ENCODE results near the gene GNB2.
"Not testable (repeated sequence)": the region's sequence is repeated elsewhere in the genome, so short reads cannot be mapped to it uniquely, and the experiment has no call there.

GNB2 gene

DNA sequence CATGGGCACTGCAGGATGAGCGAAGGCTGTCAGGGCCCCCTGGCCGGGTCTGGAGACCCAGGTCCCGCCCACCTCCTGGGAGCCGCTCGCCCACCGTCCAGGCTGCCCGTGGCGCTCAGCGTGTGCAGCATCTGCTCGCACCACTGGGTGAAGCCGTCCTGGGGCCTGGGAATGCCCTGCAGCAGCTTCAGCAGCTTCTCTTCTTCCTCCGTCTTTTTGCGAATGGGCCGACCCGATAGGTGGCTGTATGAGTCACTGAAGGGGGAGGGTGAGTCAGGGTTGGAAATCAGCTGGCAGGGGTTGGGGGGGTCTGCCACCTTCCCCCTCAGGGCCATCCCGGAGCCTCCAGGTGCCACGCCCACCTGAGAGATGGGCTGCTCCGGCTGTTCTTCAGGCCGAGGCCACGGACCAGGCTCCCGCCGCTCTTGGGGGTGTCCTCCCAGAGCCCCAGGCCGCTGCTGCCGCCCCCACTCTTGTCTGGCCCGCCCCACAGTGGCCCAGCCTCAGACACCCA, 8.7 kb downstream of the GNB2 start:
- DNase-seq, result no peak

DNA sequence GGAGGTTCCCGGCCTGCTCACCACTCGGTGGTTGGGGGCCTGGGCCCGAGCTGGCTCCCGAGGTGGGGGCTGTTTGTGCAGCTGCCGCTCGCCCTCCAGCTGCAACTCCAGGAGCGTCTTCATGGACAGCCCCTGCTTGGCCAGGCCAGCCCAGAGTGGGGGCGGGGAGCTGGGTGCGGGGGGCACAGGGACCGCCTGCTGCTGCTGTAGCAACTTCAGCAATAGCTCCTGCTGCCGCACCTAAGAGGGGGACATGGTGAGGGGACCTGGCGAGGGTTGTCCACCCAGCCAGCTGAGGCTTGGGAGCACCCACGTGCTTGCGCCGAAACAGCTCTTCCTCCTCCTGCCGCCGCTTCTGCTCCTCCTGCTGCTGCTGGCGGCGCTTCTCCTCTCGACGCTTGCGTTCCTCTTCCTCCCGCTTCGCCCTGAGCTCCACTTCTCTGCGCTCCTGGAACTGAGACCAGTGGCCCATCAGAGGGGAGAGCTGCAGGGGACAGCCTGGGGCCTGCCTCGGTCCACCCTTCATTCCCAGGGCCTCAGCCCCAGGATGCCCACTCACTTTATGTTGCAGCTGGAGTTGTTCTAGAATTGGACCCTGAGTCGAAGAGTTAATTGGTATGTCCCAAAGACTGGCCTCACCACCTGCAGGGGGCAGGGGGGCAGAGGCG, 9.6 kb downstream of the GNB2 start:
- no peak for DNase-seq

DNA sequence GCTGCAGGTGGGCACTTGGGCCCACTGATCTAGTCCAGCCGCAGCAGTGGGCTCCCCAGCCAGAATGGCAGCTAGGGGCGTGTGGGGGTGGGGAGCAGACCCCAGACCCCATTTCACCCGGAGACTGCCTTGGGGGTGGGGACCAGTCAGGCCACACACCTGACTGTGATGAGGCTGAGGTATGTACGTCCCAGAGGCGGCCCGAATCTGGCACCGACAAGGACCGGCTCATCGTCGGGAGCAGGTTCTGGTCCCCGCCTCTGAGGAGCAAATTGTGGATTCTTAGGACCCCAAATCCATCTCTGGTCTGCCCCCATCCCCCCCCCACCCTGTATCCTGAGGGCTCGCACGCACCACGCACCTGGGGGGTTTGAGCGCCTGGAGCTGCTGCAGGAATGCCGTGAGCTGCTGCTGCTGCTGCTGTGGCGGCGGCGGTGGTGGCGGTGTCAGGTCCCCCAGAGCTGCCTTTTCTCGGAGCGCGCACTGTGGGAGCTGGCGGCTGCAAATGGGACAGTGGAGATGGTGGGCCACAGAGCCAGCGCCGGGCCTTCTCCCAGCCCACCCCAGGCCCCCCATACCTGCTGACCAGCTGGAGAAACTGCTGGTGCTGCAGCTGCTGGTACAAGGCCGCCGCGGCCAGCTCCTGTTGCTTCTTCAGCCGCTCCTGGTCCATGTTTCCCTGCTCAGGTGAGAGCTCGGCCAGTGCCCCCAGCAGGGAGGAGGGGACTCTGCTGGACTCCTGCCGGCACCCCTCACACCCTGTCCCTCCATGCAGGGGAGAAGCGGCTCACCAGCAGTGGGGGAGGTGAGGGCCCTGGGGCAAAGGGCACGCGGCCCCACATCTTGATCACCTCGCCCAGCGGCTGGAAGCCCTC, 10.4 kb downstream of the GNB2 start:
- DNase-seq, result no peak

DNA sequence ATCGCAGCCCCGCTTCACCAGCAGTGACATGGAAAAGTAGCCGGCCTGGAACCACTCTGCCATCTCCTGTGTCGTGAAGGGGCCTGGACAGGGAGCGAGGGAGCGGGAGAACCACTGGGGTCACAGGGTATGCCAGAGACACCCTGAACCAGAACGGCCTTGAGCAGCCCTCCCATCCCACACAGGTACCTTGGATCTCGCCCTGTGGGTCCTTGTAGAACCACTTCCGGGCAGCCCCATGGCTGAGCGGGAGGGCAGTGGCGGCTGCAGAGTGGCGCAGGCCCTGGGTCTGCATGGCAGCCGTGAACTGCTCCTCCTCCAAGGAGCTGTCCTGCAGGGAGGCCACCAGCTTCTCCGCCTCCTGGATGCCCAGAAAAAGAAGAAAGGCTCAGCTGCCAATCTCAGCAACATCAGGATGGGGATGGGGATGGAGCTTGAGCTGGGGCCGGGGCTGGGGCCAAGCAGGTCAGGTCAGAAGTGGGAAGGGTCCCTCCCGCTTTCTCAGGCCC, 11.0 kb downstream of the GNB2 start:
- no peak for DNase-seq

DNA sequence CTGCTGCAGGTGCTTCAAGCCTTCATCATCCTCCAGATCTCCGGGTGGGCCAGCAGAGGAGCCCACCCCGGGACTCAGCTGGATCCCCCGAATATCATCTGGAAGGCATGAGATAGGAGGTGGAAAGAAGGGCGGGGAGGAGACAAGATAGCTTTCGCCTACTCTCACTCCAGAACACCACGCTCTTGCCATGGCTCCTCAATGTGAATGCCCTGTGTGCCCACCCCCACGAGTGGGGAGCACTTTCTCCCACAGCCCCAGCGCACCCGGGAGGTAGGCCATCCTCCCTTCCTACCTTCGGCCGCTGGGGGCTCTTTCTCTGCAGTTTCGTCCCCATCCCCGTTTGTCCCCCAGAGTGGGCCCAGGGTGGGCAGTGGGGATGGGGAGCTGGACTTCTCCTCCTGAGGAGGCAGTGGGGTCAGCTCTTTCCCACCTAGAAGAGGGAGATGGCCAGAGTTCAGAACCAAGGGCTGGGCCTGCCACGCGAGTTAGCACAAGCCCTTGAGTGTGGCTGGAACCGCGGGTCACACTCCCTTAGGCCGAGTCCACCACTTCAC, 11.6 kb downstream of the GNB2 start:
- no peak for DNase-seq

DNA sequence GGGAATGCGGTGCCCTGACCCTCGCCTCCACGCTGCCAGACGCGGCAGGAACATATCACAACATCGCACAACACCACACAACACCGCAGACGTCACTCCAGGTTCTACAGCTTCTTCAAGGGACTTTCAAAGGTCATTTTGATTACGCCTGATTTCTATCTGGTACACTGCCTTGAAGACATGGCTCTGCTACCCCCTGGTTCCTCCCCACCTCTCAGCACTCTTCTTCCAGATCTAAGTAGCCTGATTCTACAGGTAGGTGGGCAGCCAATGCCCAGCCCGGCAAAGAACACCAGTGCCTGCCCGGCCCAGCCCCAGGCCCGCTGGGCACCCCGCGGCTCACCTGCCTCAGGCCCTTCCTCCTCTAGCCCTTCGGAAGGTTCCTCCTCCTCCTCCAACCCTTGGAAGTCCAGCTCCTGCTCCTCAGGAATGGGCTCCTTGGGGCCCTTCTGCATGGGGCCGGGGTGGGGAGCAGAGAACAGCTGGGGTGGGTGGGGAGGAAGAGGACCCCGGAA, 12.1 kb downstream of the GNB2 start:
- DNase-seq, result no peak

DNA sequence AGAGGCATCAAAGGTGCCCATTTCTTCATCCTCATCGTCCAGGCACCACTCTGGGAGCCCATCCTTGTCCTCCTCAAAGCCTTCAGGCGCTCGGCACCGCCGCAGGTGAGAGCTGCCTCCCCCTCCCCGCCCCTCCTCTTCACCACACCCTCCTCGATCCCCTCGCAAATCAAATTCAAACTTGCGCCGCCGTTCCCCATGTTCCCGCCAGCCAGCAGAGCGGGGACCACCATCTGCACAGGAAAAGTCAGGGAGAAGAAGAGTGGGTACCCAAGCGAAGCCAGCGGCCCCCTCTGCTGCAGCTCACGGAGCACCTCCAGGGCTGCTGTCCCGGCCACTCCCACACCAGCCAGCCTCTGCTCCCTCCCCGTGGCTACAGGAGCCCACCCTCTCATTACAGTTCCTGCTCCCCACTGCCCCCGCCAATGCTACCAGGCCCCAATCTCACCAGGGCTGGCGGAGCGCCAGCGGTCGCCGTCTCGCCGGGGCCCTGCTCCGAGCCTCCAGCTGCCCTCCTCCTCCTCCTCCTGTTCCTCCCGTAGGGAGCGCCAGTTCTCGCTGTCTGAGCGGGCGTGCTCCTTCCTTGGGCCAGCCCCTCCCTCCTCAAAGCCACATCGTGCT, 12.8 kb downstream of the GNB2 start:
- DNase-seq, result no peak

DNA sequence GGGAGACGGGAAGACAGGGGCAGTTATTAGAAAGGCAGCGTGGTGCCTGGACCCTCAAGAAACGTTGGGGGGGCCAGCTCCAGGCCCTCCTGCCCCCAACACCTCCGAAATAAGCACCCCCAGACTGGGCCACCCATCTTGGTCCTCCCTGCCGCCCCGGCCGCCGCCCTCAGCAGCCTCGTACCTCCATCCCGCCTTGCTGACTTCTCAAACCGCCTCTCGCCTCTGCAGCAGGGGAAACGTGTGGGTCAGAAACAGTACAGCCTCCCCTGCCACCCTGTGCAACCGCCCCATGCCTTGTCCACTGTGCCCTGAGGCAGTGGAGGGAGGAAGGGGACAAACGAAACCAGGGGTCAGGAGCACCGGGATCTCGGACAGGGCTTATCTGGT, 13.3 kb downstream of the GNB2 start:
- no peak for DNase-seq

DNA sequence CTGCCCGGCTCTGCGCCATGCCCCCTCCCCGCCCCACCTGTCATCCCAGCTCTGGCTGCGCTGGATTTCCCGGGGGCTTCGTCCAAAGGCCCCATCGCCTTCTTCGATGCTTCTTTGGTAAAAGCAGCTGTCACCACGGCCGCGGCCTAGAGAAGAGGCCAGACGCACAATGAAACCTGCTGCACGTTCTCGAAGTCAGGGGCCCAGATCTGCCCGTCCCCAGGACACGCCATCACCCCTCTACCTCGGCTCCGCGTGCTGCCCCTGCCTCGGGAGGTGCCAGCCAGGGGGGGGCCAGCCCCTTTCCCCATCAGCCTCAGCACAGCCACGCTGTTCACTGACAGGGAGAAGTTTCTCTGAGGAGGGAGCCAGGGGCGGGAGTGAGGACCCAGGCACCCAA, 13.7 kb downstream of the GNB2 start:
- no peak for DNase-seq

DNA sequence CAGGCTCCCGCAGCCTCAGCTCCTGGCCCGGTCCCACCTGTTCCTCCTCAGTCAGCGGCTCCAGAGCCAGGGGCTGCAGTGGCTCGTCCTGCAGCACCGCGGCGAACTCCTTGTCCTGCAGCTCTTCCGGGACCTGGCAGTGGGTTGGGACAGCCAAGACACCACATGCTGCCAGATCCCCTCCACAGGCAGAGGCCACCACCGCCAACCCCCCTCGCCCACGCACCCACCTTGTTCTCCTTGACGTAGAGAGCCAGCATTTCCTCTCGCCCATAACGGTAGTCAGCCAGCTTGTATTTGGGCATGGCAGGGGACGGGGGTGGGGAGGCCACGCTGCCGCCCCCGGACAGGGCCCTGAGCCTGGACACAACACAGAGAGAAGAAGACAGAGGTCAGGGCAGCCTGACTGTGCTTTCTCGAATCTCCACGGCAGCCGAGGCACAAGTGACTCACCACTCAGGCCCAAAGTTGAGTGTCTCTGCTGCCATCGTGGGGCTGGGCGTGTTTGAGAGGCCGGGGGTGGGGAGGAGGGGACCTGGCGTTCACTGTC, 14.3 kb downstream of the GNB2 start:
- DNase-seq, result no peak

DNA sequence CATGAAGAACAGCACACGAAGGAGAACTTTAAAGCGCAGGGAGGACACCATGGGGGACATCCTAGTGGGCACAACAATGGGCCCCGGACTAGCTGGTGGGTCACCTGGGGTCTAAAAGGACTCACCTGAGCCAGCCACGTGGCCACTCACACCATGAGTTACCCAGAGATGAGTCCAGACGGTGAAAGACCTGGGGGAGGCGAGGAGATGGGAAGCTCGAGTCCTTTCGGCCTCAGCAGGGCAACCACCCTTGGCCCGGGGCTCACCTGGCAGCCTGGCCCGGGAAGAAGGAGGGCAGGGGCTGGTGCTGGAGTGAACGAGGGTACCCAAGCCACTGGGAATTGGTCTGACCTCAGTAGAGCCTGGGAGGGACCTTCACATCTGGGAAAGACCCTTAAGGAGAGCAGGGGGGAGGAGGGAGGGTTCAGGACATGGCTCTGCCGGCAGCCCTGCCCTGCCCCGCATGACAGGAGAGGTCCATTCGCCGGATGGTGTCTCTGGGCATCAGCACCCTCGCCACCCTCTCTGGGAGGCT, 14.9 kb downstream of the GNB2 start:
- DNase-seq, result no peak

DNA sequence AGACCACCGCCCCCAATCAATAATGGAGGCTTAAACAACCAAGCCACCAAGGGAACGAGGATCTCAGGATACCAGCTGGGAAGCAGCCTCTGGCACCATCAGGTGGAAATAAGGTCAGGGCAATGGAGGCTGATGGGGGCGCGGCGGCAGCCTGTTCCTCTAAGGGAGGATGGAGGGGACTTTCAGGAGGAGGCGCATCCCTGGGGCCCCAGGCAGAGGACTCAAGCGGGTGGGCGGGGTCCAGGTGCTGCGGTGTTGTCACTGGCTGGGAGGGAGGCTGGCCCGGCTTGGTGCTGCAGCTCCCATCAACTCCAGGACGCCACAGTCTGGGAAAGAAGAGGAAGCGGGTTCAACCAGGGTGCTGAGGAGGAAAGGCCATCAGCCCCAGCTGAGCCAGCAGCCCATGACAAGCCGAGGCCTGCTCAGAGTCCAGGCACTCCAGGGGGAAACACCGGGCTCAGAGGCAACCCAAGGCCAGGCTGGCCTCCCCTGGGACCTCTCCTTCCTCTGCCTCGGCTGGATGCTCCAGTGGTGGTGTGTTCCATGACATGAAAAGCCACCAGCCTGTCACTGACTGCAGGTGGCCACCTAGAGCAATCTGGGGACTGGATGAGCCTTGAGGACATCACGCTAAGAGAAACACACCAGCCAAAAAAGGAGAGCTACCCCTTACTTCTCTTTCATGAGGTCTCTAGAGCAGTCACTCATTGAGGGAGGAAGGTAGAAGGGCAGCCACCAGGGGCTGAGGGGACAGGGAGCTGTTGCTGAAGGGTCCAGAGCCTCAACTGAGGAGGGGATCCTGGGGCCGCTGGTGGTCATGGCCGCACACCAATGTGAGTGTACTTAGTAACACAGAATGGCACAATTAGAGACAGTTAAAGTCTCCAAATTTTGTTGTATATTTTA, 15.9 kb downstream of the GNB2 start:
- DNase-seq, result no peak

DNA sequence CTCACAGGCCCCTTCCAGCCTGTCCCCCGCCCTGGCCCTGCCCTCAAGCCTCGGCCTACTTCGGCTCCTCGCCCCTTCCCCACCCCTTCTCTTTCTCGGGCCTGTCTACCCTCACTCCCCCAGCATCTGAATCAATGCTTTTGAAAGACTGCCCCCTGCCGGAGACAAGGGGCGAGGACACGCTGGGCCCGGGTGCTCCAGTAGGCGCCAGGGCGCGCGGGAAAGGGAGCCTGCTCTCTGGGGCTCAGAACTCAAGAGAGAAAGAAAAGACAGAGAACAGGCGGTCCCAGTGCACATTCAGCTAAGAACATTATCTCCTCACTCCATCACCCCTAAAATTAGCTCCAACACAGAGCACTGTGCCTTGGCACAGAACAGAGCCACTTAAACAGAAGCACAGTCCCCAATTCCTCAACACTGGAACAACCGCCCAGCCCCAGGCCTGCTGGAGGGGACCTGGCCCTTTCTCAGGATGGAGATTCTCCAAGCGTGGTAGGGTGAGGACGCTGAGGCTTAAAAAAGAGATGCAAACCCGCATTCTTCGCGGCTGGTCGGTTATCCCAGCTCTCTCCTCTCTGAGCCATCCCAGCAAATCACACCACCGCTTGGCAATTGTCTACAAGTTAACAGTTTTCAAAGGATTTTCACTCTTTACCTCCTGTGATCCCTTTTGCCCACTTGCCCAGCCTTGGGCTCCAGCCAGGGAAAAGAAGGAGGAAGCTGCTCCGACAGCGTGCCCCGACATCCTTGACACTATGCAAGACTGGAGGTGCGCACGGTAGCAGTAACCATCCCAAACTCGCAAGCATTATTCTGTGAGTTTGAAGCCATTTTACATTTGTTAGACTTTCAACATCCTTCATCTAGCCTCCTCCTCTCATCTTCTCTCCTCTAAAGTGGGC, 18.4 kb downstream of the GNB2 start:
- peak; percentile 88 for DNase-seq

DNA sequence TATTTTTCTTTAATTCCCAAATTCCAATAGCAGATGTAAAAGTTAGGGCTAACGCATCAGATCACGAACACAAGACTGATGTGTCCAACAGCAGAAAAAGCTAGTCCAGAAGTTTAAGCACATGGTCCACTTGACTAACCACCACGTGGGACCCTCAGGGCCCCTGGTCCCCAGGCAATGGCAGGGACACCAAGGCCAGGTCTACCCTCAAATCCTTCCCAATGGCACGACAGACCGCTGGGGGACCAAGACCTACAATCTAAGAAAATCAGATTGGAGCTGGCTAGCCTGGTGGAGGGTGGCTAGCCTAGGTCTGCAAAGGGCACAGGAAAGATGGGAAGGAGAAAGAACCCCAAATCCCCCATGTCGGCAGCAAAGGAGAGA, 19.0 kb downstream of the GNB2 start:
- DNase-seq, result no peak

DNA sequence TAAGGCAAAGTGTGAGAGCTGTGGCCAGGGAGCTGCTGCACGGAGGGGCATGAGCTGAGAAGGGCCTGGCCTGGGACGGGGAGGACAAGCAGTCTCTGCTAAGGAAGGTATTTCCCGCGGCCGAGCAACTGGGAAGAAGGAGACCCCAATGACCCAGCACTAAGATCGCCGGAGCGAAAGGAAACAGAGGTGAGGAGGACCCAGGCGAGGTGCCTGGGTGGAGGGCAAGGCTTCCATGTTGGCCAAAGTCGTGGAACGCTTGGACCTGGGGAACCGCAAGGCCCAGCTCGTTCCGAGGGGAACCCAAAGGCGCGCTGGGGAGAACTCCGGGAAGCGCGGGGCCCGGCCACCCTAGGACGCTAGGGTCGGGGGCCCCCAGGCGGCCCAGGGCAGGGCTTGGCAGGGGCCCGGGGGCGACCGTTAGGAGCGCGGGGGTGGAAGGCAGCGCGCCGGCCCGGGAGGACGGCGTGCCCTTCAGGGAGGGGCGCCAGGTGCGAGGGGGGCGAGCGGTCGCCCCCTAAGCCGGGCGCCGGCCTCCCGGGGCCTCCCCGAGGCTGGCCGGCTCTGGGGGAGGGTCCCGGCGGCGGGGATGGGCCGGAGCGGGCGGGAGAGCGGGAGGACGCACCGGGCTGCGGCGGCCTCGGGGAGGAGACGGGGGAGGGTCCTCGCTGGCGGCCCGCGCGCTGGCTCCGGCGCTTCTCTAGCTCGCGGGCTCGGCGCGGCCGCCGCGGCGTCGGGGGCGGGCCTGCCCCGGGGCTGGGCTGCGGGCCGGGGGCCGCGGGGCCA, 20.0 kb downstream of the GNB2 start:
- no peak for DNase-seq

DNA sequence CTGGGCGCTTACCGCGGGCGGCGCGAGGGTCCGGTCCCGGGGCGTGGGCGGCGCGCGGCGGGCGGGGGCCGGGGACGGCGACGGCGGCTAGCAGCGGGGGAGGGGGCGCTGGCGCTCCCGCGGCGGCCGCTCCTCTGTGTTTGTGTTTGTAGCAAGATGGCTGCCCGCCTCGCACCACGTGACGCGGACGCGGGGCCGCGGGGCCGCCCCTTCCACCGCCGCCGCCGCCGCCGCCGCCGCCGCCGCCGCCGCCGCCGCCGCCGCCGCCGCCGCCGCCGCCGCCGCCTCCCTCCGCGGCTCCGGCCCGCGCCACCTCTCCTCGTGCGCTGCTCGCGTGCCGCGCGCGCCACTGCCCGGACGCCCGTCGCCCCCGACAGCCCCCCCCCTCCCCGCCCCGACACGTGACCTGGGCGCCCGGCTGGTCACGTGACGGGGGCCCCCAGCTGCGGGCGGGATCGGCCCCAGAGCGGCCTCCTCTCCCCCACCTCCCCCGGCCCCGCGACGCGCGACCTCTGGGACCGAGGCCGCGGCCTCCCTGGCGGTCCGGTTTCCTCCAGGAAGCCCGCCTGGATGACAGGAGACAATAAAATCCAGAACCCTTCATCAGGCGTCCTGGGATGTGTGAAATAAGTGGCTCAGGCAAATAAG, 20.7 kb downstream of the GNB2 start, which contains the start of gene GIGYF1:
Gene GIGYF1, minus strand, starts transcription at position 153 of the 648 bp plus-strand sequence. CDS start 6,012 bp downstream, outside the sequence.
- peak; percentile 67 for DNase-seq

DNA sequence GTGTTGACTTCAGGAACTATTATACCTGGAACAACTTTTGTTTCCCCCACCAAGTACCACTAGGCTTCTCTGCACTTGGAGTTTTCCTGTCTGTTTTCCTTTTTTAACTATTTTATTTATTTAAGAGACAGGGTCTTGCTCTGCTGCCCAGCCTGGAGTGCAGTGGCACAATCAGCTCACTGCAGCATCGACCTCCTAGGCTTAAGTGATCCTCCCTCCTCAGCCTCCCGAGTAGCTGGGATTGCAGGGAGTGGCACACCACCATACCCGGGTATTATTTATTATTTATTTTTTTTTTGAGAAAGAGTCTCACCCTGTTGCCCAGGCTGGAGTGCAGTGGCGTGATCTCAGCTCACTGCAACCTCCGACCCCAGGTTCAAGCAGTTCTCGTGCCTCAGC, 22.6 kb downstream of the GNB2 start:
- DNase-seq, result no peak

DNA sequence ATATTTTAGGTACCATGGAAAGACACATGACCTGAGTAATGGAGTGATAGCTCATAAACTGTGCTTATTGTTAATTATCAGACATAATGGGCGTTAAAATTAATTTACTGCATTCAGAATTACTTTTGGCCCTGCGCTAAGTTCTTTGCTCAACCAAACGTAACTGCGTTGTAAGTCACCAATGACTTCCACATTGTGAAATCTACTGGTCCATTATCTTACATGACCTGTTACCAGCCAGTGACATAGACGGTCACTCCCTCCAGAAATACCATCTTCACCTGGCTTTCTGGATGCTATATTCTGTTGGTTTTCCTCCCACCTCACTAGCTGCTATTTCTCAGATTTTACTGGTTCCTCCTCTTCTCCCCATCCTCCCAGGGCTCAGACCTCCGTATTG, 25.5 kb downstream of the GNB2 start:
- no peak for DNase-seq

DNA sequence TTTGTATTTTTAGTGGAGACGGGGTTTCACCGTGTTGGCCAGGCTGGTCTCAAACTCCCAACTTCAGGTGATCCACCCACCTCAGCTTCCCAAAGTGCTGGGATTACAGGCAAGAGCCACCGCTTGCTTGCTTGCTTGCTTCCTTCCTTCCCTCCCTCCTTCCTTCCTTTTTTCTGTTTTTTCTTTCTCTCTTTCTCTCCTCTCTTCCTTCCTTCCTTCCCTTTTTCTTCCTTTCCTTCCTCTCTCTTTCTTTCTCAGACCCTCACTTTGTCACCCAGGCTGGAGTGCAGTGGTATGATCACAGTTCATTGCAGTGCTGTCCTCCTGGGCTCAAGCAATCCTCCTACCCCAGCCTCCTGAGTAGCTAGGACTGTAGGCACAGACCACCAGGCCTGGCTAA, 27.5 kb downstream of the GNB2 start:
- DNase-seq, result not testable (repeated sequence)

All from activated CD4-positive, alpha-beta T cell treated with anti-CD3 and anti-CD28 coated beads, Interleukin-2, amount 50 U/mL, for 16 hours (primary cell).